Measurements from ENCODE around the gene TRIAP1. TPM values are rescaled to one million over a fixed set of nuclear protein-coding genes. Genes with fewer than 3 reads are reported as not detected.

Gene TRIAP1
- polyA plus RNA-seq, 4 donors: 28.0 to 48.6 (median 41.9) TPM

DNA sequence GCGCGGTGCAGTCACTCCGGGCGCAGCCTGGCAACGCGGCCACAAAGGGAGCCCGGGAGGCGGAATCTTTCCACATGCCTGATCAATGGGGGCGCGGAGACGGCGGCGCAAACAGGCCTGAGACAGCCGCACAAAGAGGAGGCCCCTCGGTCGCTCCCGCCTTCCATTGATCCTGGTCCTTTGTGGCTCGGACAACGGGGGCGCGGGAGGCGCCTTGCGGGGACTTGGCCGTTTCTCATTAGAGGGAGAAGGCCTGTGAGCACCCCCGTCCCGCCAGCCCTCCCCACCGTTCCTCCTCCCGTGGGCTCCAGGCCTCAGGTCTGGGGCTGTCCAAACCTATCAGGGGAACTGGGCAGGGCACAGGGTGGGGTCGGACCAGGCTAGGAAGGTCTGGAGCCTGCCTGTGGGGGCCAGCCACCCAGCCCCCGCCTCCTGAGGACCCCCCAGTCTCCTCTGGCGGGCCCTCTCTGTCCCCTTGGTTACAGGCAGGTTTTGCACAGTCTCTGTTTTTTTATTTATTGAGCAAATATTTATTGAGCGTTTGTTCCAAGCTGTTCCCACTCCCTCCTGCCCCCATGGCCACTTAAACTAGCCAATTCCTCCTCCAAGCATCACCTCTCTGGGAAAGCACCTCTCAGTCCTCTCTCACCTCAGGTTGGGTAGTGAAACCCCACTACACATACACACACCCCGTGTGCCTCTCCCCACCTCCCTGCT, 48.2 kb downstream of the TRIAP1 start:
- no peak for DNase-seq (ENCODE audit: low read depth in 4 of 4, low spot score in 3 of 4)

DNA sequence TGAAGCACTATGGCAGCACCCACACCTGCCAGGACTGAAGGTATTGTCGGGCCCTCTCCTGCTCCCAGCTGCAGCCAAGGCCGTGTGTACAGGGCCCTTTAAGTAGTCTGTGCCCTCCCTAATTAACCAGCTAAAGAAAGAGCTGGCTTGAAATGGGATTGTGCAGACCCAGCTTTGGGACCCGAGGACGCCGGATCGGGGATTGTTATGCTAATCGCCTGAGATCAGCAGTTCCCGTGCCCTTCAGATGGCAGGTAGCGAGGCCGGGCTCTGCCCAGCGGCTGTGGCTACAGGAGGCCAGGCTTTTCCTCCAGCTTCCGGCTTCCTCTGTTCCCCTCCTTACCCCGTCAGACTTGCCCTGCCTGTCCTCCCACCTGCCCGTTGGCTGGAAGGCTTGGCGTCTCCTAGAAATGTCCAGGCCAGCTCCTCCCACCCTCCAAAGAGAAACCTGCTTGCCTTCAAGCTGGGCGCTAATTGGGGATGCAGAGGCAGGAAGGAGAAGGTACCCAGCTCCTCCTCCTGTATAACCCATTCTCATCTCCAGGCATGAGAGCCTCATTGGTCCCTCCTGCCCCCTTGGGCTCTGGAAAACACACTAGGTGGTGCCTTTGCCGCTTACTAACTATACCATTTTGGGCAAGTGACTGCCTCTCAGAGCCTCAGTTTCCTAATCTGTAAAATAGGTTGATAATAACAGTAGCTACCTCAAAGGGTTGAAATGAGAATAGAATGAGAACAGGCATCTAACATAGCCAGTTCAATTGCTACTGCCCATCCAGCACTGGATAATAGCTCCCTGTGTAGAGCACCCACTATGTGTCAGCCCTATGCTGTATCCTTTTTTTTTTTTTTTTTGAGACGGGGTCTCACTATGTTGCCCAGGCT, 51.5 kb downstream of the TRIAP1 start:
- DNase-seq (ENCODE audit: low read depth in 4 of 4, low spot score in 3 of 4): no peak

Other genes with a start within 250 kb of the TRIAP1 start
- 1,000 to 10,000 TPM; 2,639 to 2,878 (median 2,698) TPM for gene RPLP0, start 245.3 kb downstream of the TRIAP1 start, polyA plus RNA-seq (ENCODE audit: insufficient read length in 4 of 4)
- gene PXN, start 180.7 kb downstream of the TRIAP1 start, polyA plus RNA-seq (ENCODE audit: insufficient read length in 4 of 4): 10 to 100 TPM; 56.8 to 81.1 (median 64.3) TPM
- gene RNU4-2, start 154.5 kb downstream of the TRIAP1 start, polyA plus RNA-seq (ENCODE audit: insufficient read length in 4 of 4): not detected
- not detected for gene RNU4-1, start 153.1 kb downstream of the TRIAP1 start, polyA plus RNA-seq (ENCODE audit: insufficient read length in 4 of 4)
- gene SIRT4, start 144.1 kb downstream of the TRIAP1 start, polyA plus RNA-seq (ENCODE audit: insufficient read length in 4 of 4): 1 to 10 TPM; 3.3 to 4.6 (median 4.1) TPM
- gene PLA2G1B, start 118.6 kb downstream of the TRIAP1 start, polyA plus RNA-seq (ENCODE audit: insufficient read length in 4 of 4): under 1 TPM in 3 of 4 donors, not detected in 1; 0.33 to 0.59 (median 0.46) TPM
- 10 to 100 TPM in 3 of 4 donors, 1 to 10 TPM in 1; 8.9 to 30.0 (median 22.9) TPM for gene MSI1, start 77.2 kb downstream of the TRIAP1 start, polyA plus RNA-seq (ENCODE audit: insufficient read length in 4 of 4)
- gene COX6A1, start 8.3 kb downstream of the TRIAP1 start, polyA plus RNA-seq (ENCODE audit: insufficient read length in 4 of 4): 100 to 1,000 TPM; 177 to 336 (median 300) TPM
- 10 to 100 TPM; 23.5 to 36.0 (median 35.3) TPM for gene GATC, start 60 bp upstream of the TRIAP1 start, polyA plus RNA-seq (ENCODE audit: insufficient read length in 4 of 4)
- gene SRSF9, start 23.4 kb upstream of the TRIAP1 start, polyA plus RNA-seq (ENCODE audit: insufficient read length in 4 of 4): 100 to 1,000 TPM; 165 to 255 (median 212) TPM
- 100 to 1,000 TPM; 450 to 544 (median 503) TPM for gene DYNLL1, start 49.7 kb upstream of the TRIAP1 start, polyA plus RNA-seq (ENCODE audit: insufficient read length in 4 of 4)
- gene COQ5, start 82.8 kb upstream of the TRIAP1 start, polyA plus RNA-seq (ENCODE audit: insufficient read length in 4 of 4): 10 to 100 TPM; 34.8 to 70.0 (median 64.7) TPM
- 100 to 1,000 TPM; 167 to 293 (median 198) TPM for gene RNF10, start 88.0 kb upstream of the TRIAP1 start, polyA plus RNA-seq (ENCODE audit: insufficient read length in 4 of 4)
- 10 to 100 TPM; 32.9 to 57.6 (median 45.6) TPM for gene POP5, start 135.0 kb upstream of the TRIAP1 start, polyA plus RNA-seq (ENCODE audit: insufficient read length in 4 of 4)
- gene CABP1, start 194.2 kb upstream of the TRIAP1 start, polyA plus RNA-seq (ENCODE audit: insufficient read length in 4 of 4): 1 to 10 TPM; 2.3 to 6.6 (median 4.9) TPM
- gene MLEC, start 240.8 kb upstream of the TRIAP1 start, polyA plus RNA-seq (ENCODE audit: insufficient read length in 4 of 4): 100 to 1,000 TPM; 119 to 199 (median 153) TPM

Data from left renal pelvis (tissue), 4 donors.